Upper lobe of left lung (tissue), 6 donors: ENCODE data around the gene DNASE1L2. TPM values are rescaled to one million over a fixed set of nuclear protein-coding genes. Genes with fewer than 3 reads are reported as not detected.
"Not testable (repeated sequence)": the region's sequence is repeated elsewhere in the genome, so short reads cannot be mapped to it uniquely, and the experiment has no call there.

Source experiments
- ATAC-seq, 2 donors: fragments of 200-7000 bp; cut with Tn5 transposase; one replicate each; pipeline ENCODE4 v1.9.1; 2022; ENCODE audit warnings: mild to moderate bottlenecking in 2 of 2, moderate library complexity in 2 of 2; ENCODE audit not compliant: low FRiP score in 2 of 2
- DNase-seq, 2 donors: peaks; one replicate each; pipeline ENCODE4 v3.0.0-alpha.2; 2019 to 2020
- H3K27ac ChIP-seq, 4 donors: fragments of 200-600 bp; sonication (generic); one replicate each; pipeline ENCODE4 v1.5.1; 2016 to 2019
- H3K27me3 ChIP-seq, 4 donors: fragments of 200-600 bp; sonication (generic); one replicate each; pipeline ENCODE4 v1.5.1; 2017 to 2019
- H3K36me3 ChIP-seq, 4 donors: fragments of 200-600 bp; sonication (generic); one replicate each; pipeline ENCODE4 v1.5.1; 2016 to 2019
- H3K4me1 ChIP-seq, 4 donors: fragments of 200-600 bp; sonication (generic); one replicate each; pipeline ENCODE4 v1.5.1; 2018 to 2019
- H3K4me3 ChIP-seq, 4 donors: fragments of 200-600 bp; sonication (generic); one replicate each; pipeline ENCODE4 v1.5.1; 2017 to 2019; ENCODE audit warnings: mild to moderate bottlenecking in 2 of 4, moderate library complexity in 1 of 4
- H3K9me3 ChIP-seq, 4 donors: fragments of 200-600 bp; sonication (generic); one replicate each; pipeline ENCODE4 v1.5.1; 2018 to 2019
- CTCF ChIP-seq, 6 experiments: fragments of 450-650 bp in 4 of 6; fragments of 200-600 bp in 2 of 6; sonication (generic) in 2 of 6; IDR thresholded peaks; one replicate each; pipeline ENCODE4 v1.5.1; 2016 to 2019; ENCODE audit warnings: antibody characterized with exemption in 6 of 6
- EP300 ChIP-seq, 4 donors: sonication (generic); formaldehyde crosslinking; IDR thresholded peaks; one replicate each; pipeline ENCODE4 v1.5.1; 2017; ENCODE audit warnings: antibody characterized with exemption in 4 of 4, control low read depth in 2 of 4
- POLR2A ChIP-seq, 4 donors: fragments of 450-650 bp; IDR thresholded peaks; one replicate each; pipeline ENCODE4 v1.5.1; 2016 to 2017; ENCODE audit warnings: antibody characterized with exemption in 4 of 4, mild to moderate bottlenecking in 2 of 4
- POLR2AphosphoS5 ChIP-seq, 2 donors: sonication (generic); formaldehyde crosslinking; IDR thresholded peaks; one replicate each; pipeline ENCODE4 v1.5.1; 2017; ENCODE audit warnings: antibody characterized with exemption in 2 of 2
- WGBS, 2 donors: methylation state at CpG; one replicate each; pipeline ENCODE4 v1.1.5; 2017 to 2018; 5-methylcytosine and 5-hydroxymethylcytosine counted together
- total RNA-seq, 6 donors: library from RNA; depleted of rRNA in 4 of 6; stranded (reverse); fragments of >200 nt in 4 of 6; gene quantifications; one replicate each; pipeline versions ENCODE4 v1.1.0 to v1.2.1, GENCODE V29; 2016 to 2021
- donor health status: DM: no; HTN: no; CAD: no; lungs with moderate emphysema.
- donor health status: DM: no; HTN: yes; CAD: no; lungs with severe emphysema.

The DNASE1L2 gene
- total RNA-seq, 6 donors from 2014 or later, result 0.79 to 2.1 (median 1.5) TPM; not detected in 2

DNA sequence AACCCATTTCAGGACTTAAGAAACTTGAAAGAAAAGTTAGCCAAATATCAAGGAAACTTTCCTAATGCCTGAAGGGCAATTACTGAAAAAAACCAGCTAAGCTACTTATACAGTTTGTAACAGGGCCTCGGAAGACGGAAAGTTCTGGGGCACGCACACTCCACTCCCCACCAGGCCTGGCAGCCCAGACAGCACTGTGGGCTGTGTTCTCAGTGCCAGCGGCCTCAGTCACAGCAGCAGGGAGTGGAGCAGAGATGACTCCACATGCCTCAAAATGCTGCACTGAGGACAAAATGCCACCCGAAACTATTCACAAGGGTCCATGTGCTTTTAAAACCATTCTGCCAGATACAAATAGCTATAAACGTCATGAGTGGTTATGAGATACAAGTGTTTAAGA, 21.5 kb downstream of the DNASE1L2 start:
- ATAC-seq (no peak), DNase-seq (no peak)
- Histone ChIP-seq H3K9me3 (no peaks in the 10 kb centered on the region), H3K4me3 (no peak overlapping the region), H3K27me3 (no peaks in the 10 kb centered on the region), H3K4me1 (no peaks in the 10 kb centered on the region), H3K27ac (no peak overlapping the region), H3K36me3 (peaks cover 54 to 100% (median 92%) of the 10 kb centered on the region in 4 donors)
- WGBS, 2 donors, result 91 to 98% methylated on average over 6 of the region's 6 CpGs
- TF ChIP-seq CTCF (IDR thresholded peaks at IDR 0.05), result no peak
- no peak for TF ChIP-seq POLR2AphosphoS5 (IDR thresholded peaks at IDR 0.05)
- no peak for TF ChIP-seq POLR2A (IDR thresholded peaks at IDR 0.05)
- TF ChIP-seq EP300 (IDR thresholded peaks at IDR 0.05), result no peak

DNA sequence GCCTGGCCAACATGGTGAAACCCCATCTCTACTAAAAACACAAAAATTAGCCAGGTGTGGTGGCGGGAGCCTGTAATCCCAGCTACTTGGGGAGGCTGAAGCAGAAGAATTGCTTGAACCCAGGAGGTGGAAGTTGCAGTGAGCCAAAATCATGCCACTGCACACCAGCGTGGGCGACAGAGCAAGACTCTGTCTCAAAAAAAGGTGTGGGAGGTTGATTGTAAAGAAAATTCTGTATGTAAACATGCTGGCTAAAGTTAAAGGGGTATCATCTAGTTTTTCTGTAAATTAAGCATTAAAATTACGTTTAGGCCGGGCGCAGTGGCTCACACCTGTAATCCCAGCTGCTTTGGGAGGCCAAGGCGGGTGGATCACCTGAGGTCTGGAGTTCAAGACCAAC, 22.3 kb downstream of the DNASE1L2 start:
- 96 to 97% methylated on average over 7 of the region's 7 CpGs for WGBS, 2 donors
- H3K9me3 ChIP-seq, H3K4me1 ChIP-seq, DNase-seq, H3K4me3 ChIP-seq, ATAC-seq, H3K27ac ChIP-seq, H3K27me3 ChIP-seq: not testable (repeated sequence)
- peaks cover 61 to 100% (median 94%) of the 10 kb centered on the region in 4 donors for H3K36me3 ChIP-seq

DNA sequence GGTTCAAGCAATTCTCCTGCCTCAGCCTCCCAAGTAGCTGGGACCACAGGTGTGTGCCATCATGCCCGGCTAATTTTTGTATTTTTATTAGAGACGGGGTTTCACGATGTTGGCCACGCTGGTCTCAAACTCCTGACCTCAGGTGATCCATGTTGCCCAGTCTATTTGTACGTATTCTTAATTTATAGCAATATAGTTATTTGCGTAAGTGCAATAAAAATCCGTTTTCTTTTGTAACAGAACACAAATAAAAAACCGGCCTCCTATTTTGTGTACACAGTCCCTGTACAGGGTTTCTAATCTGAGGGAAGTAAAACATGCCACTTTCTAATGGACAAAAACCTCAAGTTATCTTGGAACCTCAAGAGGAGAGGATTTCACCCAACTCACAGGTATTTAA, 24.0 kb downstream of the DNASE1L2 start:
- TF ChIP-seq CTCF (IDR thresholded peaks at IDR 0.05), result no peak
- TF ChIP-seq POLR2AphosphoS5 (IDR thresholded peaks at IDR 0.05), result no peak
- no peak for TF ChIP-seq POLR2A (IDR thresholded peaks at IDR 0.05)
- TF ChIP-seq EP300 (IDR thresholded peaks at IDR 0.05), result no peak
- WGBS, 2 donors, result 97% methylated on average over 8 of the region's 8 CpGs
- Histone ChIP-seq H3K27me3 (no peaks in the 10 kb centered on the region), H3K4me1 (peaks cover 0 to 11% (median 4%) of the 10 kb centered on the region in 4 donors), H3K36me3 (peaks cover 54 to 91% (median 86%) of the 10 kb centered on the region in 4 donors), H3K9me3 (no peaks in the 10 kb centered on the region), H3K4me3 (no peak overlapping the region), H3K27ac (no peak overlapping the region)
- no peak for DNase-seq
- ATAC-seq, result no peak

DNA sequence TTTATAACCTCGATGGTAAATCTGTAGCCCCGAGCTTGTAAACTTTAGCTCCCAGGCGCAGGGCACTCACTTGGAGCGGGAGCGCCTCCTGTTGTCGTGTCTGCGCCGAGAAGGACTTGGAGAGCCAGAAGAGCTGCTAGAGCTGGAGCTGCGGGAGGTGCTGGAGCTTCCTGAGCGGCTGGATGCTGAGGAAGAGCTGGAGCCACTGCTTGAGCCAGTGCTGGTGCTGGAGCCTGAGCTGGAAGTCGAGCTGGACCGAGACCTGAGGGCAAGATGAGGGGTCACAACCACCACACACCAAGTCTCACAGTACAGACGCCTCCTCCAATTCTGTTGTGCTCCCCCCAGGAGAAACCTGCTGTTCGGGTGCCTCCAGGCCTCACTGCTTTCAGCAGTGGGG, 26.8 kb downstream of the DNASE1L2 start:
- peaks cover 12 to 31% (median 19%) of the 10 kb centered on the region in 4 donors for H3K4me1 ChIP-seq
- H3K27ac ChIP-seq, H3K9me3 ChIP-seq, H3K4me3 ChIP-seq, H3K27me3 ChIP-seq, DNase-seq, ATAC-seq: not testable (repeated sequence)
- H3K36me3 ChIP-seq, result peaks cover 37 to 63% (median 58%) of the 10 kb centered on the region in 4 donors
- WGBS, 2 donors, result 84 to 90% methylated on average over 9 to 14 of the region's 14 CpGs

GRCh38 chr16:2266887-2267286, 30.6 kb downstream of the DNASE1L2 start:
- Histone ChIP-seq H3K4me3 (peak overlapping the region; percentile 76 to 90 (median 86)), H3K4me1 (peaks cover 26 to 49% (median 31%) of the 10 kb centered on the region in 4 donors), H3K27ac (peak overlapping the region; percentile 93 to 98 (median 95)), H3K36me3 (peaks cover 22 to 25% (median 24%) of the 10 kb centered on the region in 4 donors)
- not testable (repeated sequence) for H3K9me3 ChIP-seq, ATAC-seq, H3K27me3 ChIP-seq
- peak in 1 of 2 donors; percentile 34 for DNase-seq
- WGBS, 2 donors, result 6 to 9% methylated on average over 2 to 12 of the region's 12 CpGs

GRCh38 chr16:2267505-2267912, 31.3 kb downstream of the DNASE1L2 start:
- Histone ChIP-seq H3K27ac (peak overlapping the region; percentile 93 to 98 (median 95)), H3K4me1 (peaks cover 26 to 56% (median 31%) of the 10 kb centered on the region in 4 donors), H3K36me3 (peaks cover 16 to 19% (median 18%) of the 10 kb centered on the region in 4 donors), H3K4me3 (peak overlapping the region; percentile 76 to 90 (median 86))
- not testable (repeated sequence) for H3K9me3 ChIP-seq, H3K27me3 ChIP-seq
- 0% methylated on average over 19 to 26 of the region's 54 CpGs for WGBS, 2 donors
- ATAC-seq (peak; percentile 79 to 91), DNase-seq (peak in 1 of 2 donors; percentile 76)

GRCh38 chr16:2267913-2268666, 31.8 kb downstream of the DNASE1L2 start, which contains the start of gene RNPS1:
TSS of gene RNPS1 (minus strand) at chr16:2268126. CDS start at chr16:2264643, 3,483 bp downstream.
- peaks cover 10 to 13% (median 12%) of the 10 kb centered on the region in 4 donors for H3K36me3 ChIP-seq
- no peaks in the 10 kb centered on the region for H3K9me3 ChIP-seq
- H3K27me3 ChIP-seq, result no peaks in the 10 kb centered on the region
- WGBS, 2 donors, result 1 to 4% methylated on average over 5 to 17 of the region's 88 CpGs
- ATAC-seq (peak; percentile 94 to 97), DNase-seq (peak; percentile 91 to 100)
- peak within 1 kb of the TSS; percentile 76 to 90 (median 86) for H3K4me3 ChIP-seq
- peaks cover 26 to 57% (median 31%) of the 10 kb centered on the region in 4 donors for H3K4me1 ChIP-seq
- TF ChIP-seq CTCF (IDR thresholded peaks at IDR 0.05) (peak in 3 of 6 experiments; percentile 26 to 40 (median 34)), EP300 (IDR thresholded peaks at IDR 0.05) (peak in 1 of 4 donors; percentile 61), POLR2AphosphoS5 (IDR thresholded peaks at IDR 0.05) (peak; percentile 99 to 100), POLR2A (IDR thresholded peaks at IDR 0.05) (peak; percentile 88 to 98 (median 94))
- H3K27ac ChIP-seq, result peak within 1 kb of the TSS; percentile 93 to 98 (median 95)
